Endodermal cell (in vitro differentiated cells): ENCODE measurements around the gene GPR176. TPM values are rescaled to one million over a fixed set of nuclear protein-coding genes. Genes with fewer than 3 reads are reported as not detected.
A peak's percentile ranks its signal among the peaks of the same experiment; 100 is the strongest.
"Not testable (repeated sequence)": the region's sequence is repeated elsewhere in the genome, so short reads cannot be mapped to it uniquely, and the experiment has no call there.

Experiments used
- DNase-seq: peaks from one replicate; pipeline ENCODE4 v3.0.0-alpha.2; 2017
- H3K27ac ChIP-seq: 2 replicates; pipeline ENCODE4 v1.5.1; 2013; ENCODE audit warnings: mild to moderate bottlenecking, low read depth, low read length, moderate library complexity
- H3K27me3 ChIP-seq: 2 replicates; pipeline ENCODE4 v1.6.1; 2013; ENCODE audit warnings: mild to moderate bottlenecking, low read length, moderate library complexity; ENCODE audit not compliant: insufficient read depth, control insufficient read depth, poor library complexity, severe bottlenecking
- H3K36me3 ChIP-seq: 2 replicates; pipeline ENCODE4 v1.7.0; 2013; ENCODE audit warnings: mild to moderate bottlenecking, low read length, moderate library complexity; ENCODE audit not compliant: control insufficient read depth, insufficient read depth
- H3K4me1 ChIP-seq: one replicate; pipeline ENCODE4 v1.7.0; 2013; ENCODE audit warnings: low read length; ENCODE audit not compliant: control insufficient read depth, insufficient read depth
- H3K4me3 ChIP-seq: 2 replicates; pipeline ENCODE4 v1.5.1; 2013; ENCODE audit warnings: mild to moderate bottlenecking, low read length, moderate library complexity
- H3K9ac ChIP-seq: 2 replicates; pipeline ENCODE4 v1.6.1; 2013; ENCODE audit warnings: mild to moderate bottlenecking, low read length, moderate library complexity; ENCODE audit not compliant: poor library complexity, severe bottlenecking; ENCODE audit errors: extremely low read depth
- H3K9me3 ChIP-seq: 2 replicates; pipeline ENCODE4 v1.6.1; 2013; ENCODE audit warnings: mild to moderate bottlenecking, low read length, moderate library complexity; ENCODE audit not compliant: control insufficient read depth
- H3K27ac Mint-ChIP-seq: 2 replicates; pipeline ENCODE4 v1.8.0; 2020; ENCODE audit warnings: mixed read lengths
- H3K27me3 Mint-ChIP-seq: 2 replicates; pipeline ENCODE4 v1.8.0; 2021; ENCODE audit warnings: mild to moderate bottlenecking, mixed read lengths; ENCODE audit not compliant: insufficient read depth
- H3K36me3 Mint-ChIP-seq: 2 replicates; pipeline ENCODE4 v1.8.0; 2020; ENCODE audit warnings: low read depth, mixed read lengths
- H3K4me1 Mint-ChIP-seq: 2 replicates; pipeline ENCODE4 v1.8.0; 2020; ENCODE audit warnings: mixed read lengths
- H3K4me3 Mint-ChIP-seq: 2 replicates; pipeline ENCODE4 v1.8.0; 2020; ENCODE audit warnings: mild to moderate bottlenecking, moderate library complexity, mixed read lengths
- H3K9me3 Mint-ChIP-seq: 2 replicates; pipeline ENCODE4 v1.8.0; 2020; ENCODE audit warnings: mild to moderate bottlenecking, mixed read lengths
- WGBS, 2 experiments: methylation state at CpG; one replicate each; pipeline versions ENCODE4 v1.1.5 to v1.1.7; 2013; ENCODE audit warnings: missing lambda C conversion rate in 2 of 2, mixed read lengths in 1 of 2; ENCODE audit not compliant: insufficient coverage in 1 of 2, insufficient read length in 1 of 2; 5-methylcytosine and 5-hydroxymethylcytosine counted together
- total RNA-seq, 2 donors: library from RNA; stranded (reverse); fragmentation: NEBNext Ultra II Directional in 1 of 2; extraction: Animal tissue kit (Norgen Biotek cat#: 25700) in 1 of 2; gene quantifications; 2 replicates in 1 of 2; 3 replicates in 1 of 2; pipeline ENCODE4 v1.2.1, GENCODE V29; 2021
- TF ChIP-seq, protein P1 (sequence below): fragments of 200-600 bp; sonication (generic); conservative IDR thresholded peaks from 2 replicates; pipeline ENCODE4 v1.5.0; 2021; ENCODE audit warnings: antibody characterized with exemption, mild to moderate bottlenecking

Gene GPR176
- total RNA-seq, 2 donors from 2014 or later: 26.0 to 31.1 TPM

DNA sequence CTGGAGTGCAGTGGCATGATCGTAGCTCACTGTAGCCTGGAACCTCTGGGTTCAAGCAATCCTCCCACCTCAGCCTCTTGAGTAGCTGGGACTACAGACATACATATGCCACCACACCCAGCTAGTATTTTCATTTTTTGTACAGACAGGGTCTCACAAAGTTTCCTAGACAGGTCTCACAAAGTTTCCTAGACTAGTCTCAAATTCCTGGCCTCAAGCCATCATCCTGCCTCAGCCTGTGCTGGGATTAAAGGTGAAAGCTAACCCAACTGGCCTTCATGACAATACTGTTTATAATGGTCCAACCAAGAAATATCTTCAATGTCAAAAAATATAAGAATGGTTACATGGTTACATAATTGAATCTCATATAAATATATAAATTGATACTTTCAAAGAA lies 24.0 kb downstream of the GPR176 start:
- TF ChIP-seq, protein P1, sequence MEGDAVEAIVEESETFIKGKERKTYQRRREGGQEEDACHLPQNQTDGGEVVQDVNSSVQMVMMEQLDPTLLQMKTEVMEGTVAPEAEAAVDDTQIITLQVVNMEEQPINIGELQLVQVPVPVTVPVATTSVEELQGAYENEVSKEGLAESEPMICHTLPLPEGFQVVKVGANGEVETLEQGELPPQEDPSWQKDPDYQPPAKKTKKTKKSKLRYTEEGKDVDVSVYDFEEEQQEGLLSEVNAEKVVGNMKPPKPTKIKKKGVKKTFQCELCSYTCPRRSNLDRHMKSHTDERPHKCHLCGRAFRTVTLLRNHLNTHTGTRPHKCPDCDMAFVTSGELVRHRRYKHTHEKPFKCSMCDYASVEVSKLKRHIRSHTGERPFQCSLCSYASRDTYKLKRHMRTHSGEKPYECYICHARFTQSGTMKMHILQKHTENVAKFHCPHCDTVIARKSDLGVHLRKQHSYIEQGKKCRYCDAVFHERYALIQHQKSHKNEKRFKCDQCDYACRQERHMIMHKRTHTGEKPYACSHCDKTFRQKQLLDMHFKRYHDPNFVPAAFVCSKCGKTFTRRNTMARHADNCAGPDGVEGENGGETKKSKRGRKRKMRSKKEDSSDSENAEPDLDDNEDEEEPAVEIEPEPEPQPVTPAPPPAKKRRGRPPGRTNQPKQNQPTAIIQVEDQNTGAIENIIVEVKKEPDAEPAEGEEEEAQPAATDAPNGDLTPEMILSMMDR: no peak
- H3K4me1 ChIP-seq: peaks cover 11% of the 10 kb centered on the region
- no peak for DNase-seq
- H3K36me3 ChIP-seq: no peaks in the 10 kb centered on the region
- no peaks in the 10 kb centered on the region for H3K27me3 Mint-ChIP-seq
- no peak overlapping the region for H3K9ac ChIP-seq
- H3K27ac ChIP-seq: no peak overlapping the region
- H3K4me3 ChIP-seq: no peak overlapping the region
- no peak overlapping the region for H3K27ac Mint-ChIP-seq
- no peaks in the 10 kb centered on the region for H3K27me3 ChIP-seq
- WGBS, 2 experiments: 88 to 89% methylated on average over 1 of the region's 1 CpG
- H3K9me3 Mint-ChIP-seq: peaks cover 14% of the 10 kb centered on the region
- peaks cover 8% of the 10 kb centered on the region for H3K9me3 ChIP-seq
- H3K4me3 Mint-ChIP-seq: no peak overlapping the region
- H3K36me3 Mint-ChIP-seq: peaks cover 1% of the 10 kb centered on the region
- H3K4me1 Mint-ChIP-seq: peaks cover 49% of the 10 kb centered on the region

GRCh38 chr15:39893051-39893450 lies 27.0 kb downstream of the GPR176 start:
- not testable (repeated sequence) for H3K9ac ChIP-seq, H3K27ac ChIP-seq, H3K4me3 Mint-ChIP-seq, H3K27ac Mint-ChIP-seq, H3K36me3 ChIP-seq, DNase-seq, H3K36me3 Mint-ChIP-seq, H3K4me3 ChIP-seq, H3K27me3 Mint-ChIP-seq, H3K9me3 ChIP-seq, H3K27me3 ChIP-seq
- peaks cover 48% of the 10 kb centered on the region for H3K4me1 Mint-ChIP-seq
- peaks cover 14% of the 10 kb centered on the region for H3K9me3 Mint-ChIP-seq
- WGBS, 2 experiments: 100% methylated on average over 1 of the region's 4 CpGs; no CpG with 5 or more reads in 1 of the 2 experiments
- H3K4me1 ChIP-seq: peaks cover 11% of the 10 kb centered on the region

- peak overlapping the region; percentile 50 for H3K27ac Mint-ChIP-seq
- DNase-seq: no peak
- H3K9ac ChIP-seq: no peak overlapping the region
- peaks cover 1% of the 10 kb centered on the region for H3K36me3 Mint-ChIP-seq
- H3K9me3 ChIP-seq: peaks cover 8% of the 10 kb centered on the region
- peaks cover 11% of the 10 kb centered on the region for H3K4me1 ChIP-seq
- H3K27me3 Mint-ChIP-seq: no peaks in the 10 kb centered on the region
- H3K4me3 Mint-ChIP-seq: no peak overlapping the region
- TF ChIP-seq, protein P1: no peak
- H3K36me3 ChIP-seq: no peaks in the 10 kb centered on the region
- peaks cover 14% of the 10 kb centered on the region for H3K9me3 Mint-ChIP-seq
- no peak overlapping the region for H3K4me3 ChIP-seq
- peaks cover 49% of the 10 kb centered on the region for H3K4me1 Mint-ChIP-seq
- H3K27ac ChIP-seq: no peak overlapping the region
- WGBS, 2 experiments: 90 to 95% methylated on average over 5 of the region's 5 CpGs
- H3K27me3 ChIP-seq: no peaks in the 10 kb centered on the region
Measured at GRCh38 chr15:39892418-39892817, 27.6 kb downstream of the GPR176 start.

- Histone ChIP-seq H3K4me1 (peaks cover 8% of the 10 kb centered on the region), H3K27ac (no peak overlapping the region), H3K4me3 (no peak overlapping the region), H3K9ac (no peak overlapping the region), H3K9me3 (peaks cover 7% of the 10 kb centered on the region), H3K36me3 (no peaks in the 10 kb centered on the region), H3K27me3 (no peaks in the 10 kb centered on the region)
- DNase-seq: no peak
- H3K4me1 Mint-ChIP-seq: peaks cover 56% of the 10 kb centered on the region
- H3K36me3 Mint-ChIP-seq: peaks cover 1% of the 10 kb centered on the region
- H3K4me3 Mint-ChIP-seq: no peak overlapping the region
- no peak overlapping the region for H3K27ac Mint-ChIP-seq
- H3K27me3 Mint-ChIP-seq: no peaks in the 10 kb centered on the region
- TF ChIP-seq, protein P1: no peak
- H3K9me3 Mint-ChIP-seq: peaks cover 11% of the 10 kb centered on the region
Measured at GRCh38 chr15:39890621-39891020, 29.4 kb downstream of the GPR176 start.
